HCT116 (cell line): ENCODE data around the gene WWP2. TPM values are rescaled to one million over a fixed set of nuclear protein-coding genes. Genes with fewer than 3 reads are reported as not detected.

Source experiments
- ATAC-seq: fragments of 200-7000 bp; cut with Tn5 transposase; 2 replicates; pipeline ENCODE4 v1.9.1; 2020; ENCODE audit warnings: mild to moderate bottlenecking, moderate library complexity
- BruUV-seq: library from RNA; stranded (reverse); fragments of 400-500 nt; replicated peaks from 2 replicates; lab custom pipeline; 2021; lab: Mats Ljungman, UMichigan
- CTCF ChIA-PET: fragments of 300-600 bp; sonication (Branson Sonifier 250); formaldehyde crosslinking; loops from one replicate; lab custom pipeline; 2021; ENCODE audit warnings: antibody characterized with exemption; lab: Charles Lee
- POLR2A ChIA-PET: fragments of 300-600, 350-600 bp; sonication (Branson Sonifier 250); formaldehyde crosslinking; loops from one replicate; lab custom pipeline; 2021; ENCODE audit warnings: antibody characterized with exemption; lab: Charles Lee
- RAD21 ChIA-PET, 2 experiments: fragments of 300-600 bp; sonication (Branson Sonifier 250); formaldehyde crosslinking; loops; one replicate each; lab custom pipeline; 2023; ENCODE audit warnings: low total read pairs in 2 of 2; ENCODE audit not compliant: uncharacterized antibody in 2 of 2, unreplicated experiment in 2 of 2, low non-redundant PET in 1 of 2; lab: Charles Lee
- DNase-seq: peaks from one replicate; pipeline ENCODE4 v3.0.0-alpha.2; 2010; ENCODE audit warnings: low read depth, low spot score
- H2AFZ ChIP-seq: fragments of 200-600 bp; shearing (Covaris generic), sonication (generic); 2 replicates; pipeline ENCODE4 v1.6.1; 2017; ENCODE audit warnings: low read depth, mixed run types, mixed read lengths, antibody characterized with exemption, low read length; ENCODE audit not compliant: poor library complexity, severe bottlenecking
- H3K27ac ChIP-seq: 2 replicates; pipeline ENCODE4 v1.5.1; 2012; ENCODE audit warnings: low read depth, low read length
- H3K27me3 ChIP-seq: fragments of 200-600 bp; sonication (generic); 2 replicates; pipeline ENCODE4 v1.6.1; 2016; ENCODE audit warnings: mixed run types, low read length, mixed read lengths; ENCODE audit not compliant: insufficient read depth
- H3K36me3 ChIP-seq, 2 experiments: fragments of 200-500 bp in 1 of 2; fragments of 200-600 bp in 1 of 2; sonication (Bioruptor generic) in 1 of 2; sonication (generic) in 1 of 2; 2 replicates each; pipeline versions ENCODE4 v1.5.1 to v1.6.1; 2014 to 2016; ENCODE audit warnings: low read length in 2 of 2, inconsistent platforms in 1 of 2, mixed read lengths in 1 of 2, mixed run types in 1 of 2; ENCODE audit not compliant: insufficient read depth in 2 of 2, control insufficient read depth in 1 of 2
- H3K4me1 ChIP-seq, 2 experiments: fragments of 200-600 bp in 1 of 2; sonication (generic) in 1 of 2; 2 replicates each; pipeline versions ENCODE4 v1.5.1 to v1.6.1; 2012 to 2017; ENCODE audit warnings: low read length in 2 of 2, inconsistent platforms in 1 of 2, mild to moderate bottlenecking in 1 of 2, mixed read lengths in 1 of 2, mixed run types in 1 of 2, moderate library complexity in 1 of 2; ENCODE audit not compliant: insufficient read depth in 2 of 2, control insufficient read depth in 1 of 2
- H3K4me2 ChIP-seq: fragments of 200-600 bp; sonication (generic); 2 replicates; pipeline ENCODE4 v1.6.1; 2017; ENCODE audit warnings: mixed run types, low read length, mixed read lengths
- H3K4me3 ChIP-seq, 2 experiments: fragments of 200-600 bp in 1 of 2; sonication (generic) in 1 of 2; replicated peaks in 1 of 2; 2 replicates each; pipeline ENCODE4 v1.5.1; 2011 to 2016; ENCODE audit warnings: low read length in 2 of 2, control low read depth in 1 of 2, low read depth in 1 of 2, mild to moderate bottlenecking in 1 of 2, mixed read lengths in 1 of 2, mixed run types in 1 of 2
- H3K79me2 ChIP-seq: fragments of 200-600 bp; sonication (generic); 2 replicates; pipeline ENCODE4 v1.6.1; 2017; ENCODE audit warnings: mild to moderate bottlenecking, mixed run types, low read length, moderate library complexity, mixed read lengths; ENCODE audit not compliant: insufficient read depth
- H3K9ac ChIP-seq: fragments of 200-600 bp; sonication (generic); 2 replicates; pipeline ENCODE4 v1.6.1; 2016; ENCODE audit warnings: low read length, mixed read lengths
- H3K9me2 ChIP-seq: fragments of 200-600 bp; sonication (generic), shearing (Covaris generic); 2 replicates; pipeline ENCODE4 v1.6.1; 2017; ENCODE audit warnings: mixed run types, mild to moderate bottlenecking, moderate library complexity; ENCODE audit not compliant: insufficient read depth
- H3K9me3 ChIP-seq, 2 experiments: fragments of 200-500 bp in 1 of 2; fragments of 200-600 bp in 1 of 2; sonication (Bioruptor generic) in 1 of 2; sonication (generic) in 1 of 2; 2 replicates each; pipeline ENCODE4 v1.6.1; 2014 to 2017; ENCODE audit warnings: low read length in 2 of 2, mixed read lengths in 2 of 2, inconsistent platforms in 1 of 2, low read depth in 1 of 2, mild to moderate bottlenecking in 1 of 2, mixed run types in 1 of 2, moderate library complexity in 1 of 2; ENCODE audit not compliant: control insufficient read depth in 1 of 2, insufficient read depth in 1 of 2
- H4K20me1 ChIP-seq: fragments of 200-600 bp; sonication (generic), shearing (Covaris generic); 2 replicates; pipeline ENCODE4 v1.6.1; 2017; ENCODE audit warnings: mixed run types, mild to moderate bottlenecking, moderate library complexity; ENCODE audit not compliant: insufficient read depth
- CBX3 ChIP-seq: IDR thresholded peaks from 2 replicates; pipeline ENCODE4 v1.6.1; 2012; ENCODE audit warnings: low read depth
- CEBPB ChIP-seq: IDR thresholded peaks from 2 replicates; pipeline ENCODE4 v1.6.1; 2012; ENCODE audit warnings: low read depth
- ELF1 ChIP-seq: IDR thresholded peaks from 2 replicates; pipeline ENCODE4 v1.6.1; 2012; ENCODE audit warnings: low read depth, borderline replicate concordance
- EZH2 ChIP-seq: fragments of 200-600 bp; sonication (generic); IDR thresholded peaks from 2 replicates; pipeline ENCODE4 v1.6.1; 2017; ENCODE audit warnings: antibody characterized with exemption, mixed run types
- EZH2phosphoT487 ChIP-seq: fragments of 200-600 bp; IDR thresholded peaks from 2 replicates; pipeline ENCODE4 v1.6.1; 2018; ENCODE audit warnings: antibody characterized with exemption, borderline replicate concordance
- JUND ChIP-seq: IDR thresholded peaks from 2 replicates; pipeline ENCODE4 v1.6.1; 2012
- POLR2A ChIP-seq: IDR thresholded peaks from 2 replicates; pipeline ENCODE4 v1.7.0; 2011; ENCODE audit warnings: borderline replicate concordance; ENCODE audit not compliant: insufficient read depth, insufficient read length; ENCODE audit errors: extremely low read depth
- POLR2AphosphoS5 ChIP-seq: IDR thresholded peaks from 2 replicates; pipeline ENCODE4 v1.6.1; 2011; ENCODE audit warnings: mild to moderate bottlenecking, low read depth, low read length, moderate library complexity
- RAD21 ChIP-seq: IDR thresholded peaks from 2 replicates; pipeline ENCODE4 v1.6.1; 2012; ENCODE audit warnings: low read depth, mild to moderate bottlenecking
- SIN3A ChIP-seq: IDR thresholded peaks from 2 replicates; pipeline ENCODE4 v1.6.1; 2012; ENCODE audit warnings: low read depth
- SP1 ChIP-seq: IDR thresholded peaks from 2 replicates; pipeline ENCODE4 v1.6.1; 2012; ENCODE audit warnings: low read depth
- SRF ChIP-seq: IDR thresholded peaks from 2 replicates; pipeline ENCODE4 v1.6.1; 2012; ENCODE audit warnings: low read depth
- YY1 ChIP-seq: IDR thresholded peaks from 2 replicates; pipeline ENCODE4 v1.6.1; 2011; ENCODE audit warnings: low read length, low read depth, moderate library complexity, mild to moderate bottlenecking; ENCODE audit not compliant: insufficient replicate concordance; ENCODE audit errors: extremely low read depth
- ZBTB33 ChIP-seq: IDR thresholded peaks from 2 replicates; pipeline ENCODE4 v1.6.1; 2011; ENCODE audit warnings: mild to moderate bottlenecking, low read length, moderate library complexity; ENCODE audit not compliant: insufficient replicate concordance; ENCODE audit errors: extremely low read depth
- ZFX ChIP-seq: fragments of 450-650 bp; IDR thresholded peaks from 2 replicates; pipeline ENCODE4 v1.6.1; 2017
- ZNF274 ChIP-seq: fragments of 200-500 bp; sonication (Bioruptor generic); IDR thresholded peaks from 2 replicates; pipeline ENCODE4 v1.6.1; 2014; ENCODE audit warnings: mild to moderate bottlenecking, low read depth, low read length, inconsistent platforms
- intact Hi-C: fragments of 100-400 bp; cut with micrococcal nuclease; formaldehyde crosslinking; loops from 2 replicates; pipeline ENCODE4 v1.10.0; 2022
- total RNA-seq: library from RNA; stranded (reverse); gene quantifications from one replicate; pipeline ENCODE4 v1.2.1, GENCODE V29; 2021; ENCODE audit not compliant: unreplicated experiment
- TF ChIP-seq, protein P1 (sequence below): IDR thresholded peaks from 2 replicates; pipeline ENCODE4 v1.6.1; 2012
- TF ChIP-seq, protein P2 (sequence below): IDR thresholded peaks from 2 replicates; pipeline ENCODE4 v1.6.1; 2012
- TF ChIP-seq, protein P3 (sequence below), 3 experiments: fragments of 200-600 bp in 1 of 3; sonication (generic) in 1 of 3; IDR thresholded peaks in 2 of 3; conservative IDR thresholded peaks in 1 of 3; 2 replicates each; pipeline ENCODE4 v1.5.1; 2012 to 2017; ENCODE audit warnings: low read depth in 2 of 3, low read length in 2 of 3, antibody characterized with exemption in 1 of 3, borderline replicate concordance in 1 of 3, control low read depth in 1 of 3, mild to moderate bottlenecking in 1 of 3, mixed read lengths in 1 of 3, mixed run types in 1 of 3, moderate library complexity in 1 of 3; ENCODE audit not compliant: insufficient read depth in 1 of 3
- TF ChIP-seq, protein P4 (sequence below): IDR thresholded peaks from 2 replicates; pipeline ENCODE4 v1.6.1; 2012; ENCODE audit warnings: low read depth

The WWP2 gene
- total RNA-seq, 1 experiment from 2014 or later: 44.2 TPM

DNA sequence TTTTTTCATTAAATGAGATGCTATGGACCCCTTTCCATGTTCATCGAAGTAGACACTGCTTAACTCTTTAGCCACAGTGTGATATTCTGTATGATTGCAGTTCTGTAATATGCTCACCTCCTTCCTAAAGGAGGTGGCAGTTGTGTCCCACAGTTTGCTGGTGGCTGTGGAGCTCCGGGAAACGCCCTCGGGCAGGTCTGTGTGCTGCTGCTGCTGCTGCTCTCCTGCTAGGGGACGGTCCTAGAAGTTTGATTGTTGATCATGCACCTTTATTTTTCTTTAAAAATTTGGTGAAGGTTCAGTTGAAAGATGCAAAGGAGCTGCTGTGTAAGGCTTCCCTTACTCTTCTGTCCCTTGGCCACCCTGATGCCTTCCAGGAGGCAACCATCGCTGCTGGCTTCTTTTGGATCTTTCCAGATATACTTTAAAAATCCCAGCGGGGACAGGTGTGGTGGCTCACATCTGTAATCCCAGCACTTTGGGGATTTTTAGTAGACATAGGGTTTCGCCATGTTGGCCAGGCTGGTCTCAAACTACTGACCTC is 180.6 kb downstream of the WWP2 start:
- RAD21 ChIA-PET: no interaction called here
- no peaks in the 10 kb centered on the region for H3K36me3 ChIP-seq
- DNase-seq: no peak
- TF ChIP-seq EZH2 (no peak), JUND (no peak), YY1 (no peak), SIN3A (no peak), SP1 (no peak), POLR2A (no peak), CBX3 (no peak), EZH2phosphoT487 (no peak), ELF1 (no peak), ZFX (no peak), ZBTB33 (no peak), POLR2AphosphoS5 (no peak), SRF (no peak), ZNF274 (no peak), CEBPB (no peak), RAD21 (no peak)
- TF ChIP-seq, protein P1, sequence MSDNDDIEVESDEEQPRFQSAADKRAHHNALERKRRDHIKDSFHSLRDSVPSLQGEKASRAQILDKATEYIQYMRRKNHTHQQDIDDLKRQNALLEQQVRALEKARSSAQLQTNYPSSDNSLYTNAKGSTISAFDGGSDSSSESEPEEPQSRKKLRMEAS: no peak
- TF ChIP-seq, protein P2, sequence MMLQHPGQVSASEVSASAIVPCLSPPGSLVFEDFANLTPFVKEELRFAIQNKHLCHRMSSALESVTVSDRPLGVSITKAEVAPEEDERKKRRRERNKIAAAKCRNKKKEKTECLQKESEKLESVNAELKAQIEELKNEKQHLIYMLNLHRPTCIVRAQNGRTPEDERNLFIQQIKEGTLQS: no peak
- TF ChIP-seq, protein P3, sequence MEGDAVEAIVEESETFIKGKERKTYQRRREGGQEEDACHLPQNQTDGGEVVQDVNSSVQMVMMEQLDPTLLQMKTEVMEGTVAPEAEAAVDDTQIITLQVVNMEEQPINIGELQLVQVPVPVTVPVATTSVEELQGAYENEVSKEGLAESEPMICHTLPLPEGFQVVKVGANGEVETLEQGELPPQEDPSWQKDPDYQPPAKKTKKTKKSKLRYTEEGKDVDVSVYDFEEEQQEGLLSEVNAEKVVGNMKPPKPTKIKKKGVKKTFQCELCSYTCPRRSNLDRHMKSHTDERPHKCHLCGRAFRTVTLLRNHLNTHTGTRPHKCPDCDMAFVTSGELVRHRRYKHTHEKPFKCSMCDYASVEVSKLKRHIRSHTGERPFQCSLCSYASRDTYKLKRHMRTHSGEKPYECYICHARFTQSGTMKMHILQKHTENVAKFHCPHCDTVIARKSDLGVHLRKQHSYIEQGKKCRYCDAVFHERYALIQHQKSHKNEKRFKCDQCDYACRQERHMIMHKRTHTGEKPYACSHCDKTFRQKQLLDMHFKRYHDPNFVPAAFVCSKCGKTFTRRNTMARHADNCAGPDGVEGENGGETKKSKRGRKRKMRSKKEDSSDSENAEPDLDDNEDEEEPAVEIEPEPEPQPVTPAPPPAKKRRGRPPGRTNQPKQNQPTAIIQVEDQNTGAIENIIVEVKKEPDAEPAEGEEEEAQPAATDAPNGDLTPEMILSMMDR (IDR thresholded peaks at IDR 0.05 in 2 of 3, conservative IDR thresholded peaks at IDR 0.05 in 1 of 3; ENCODE audit: borderline replicate concordance in 1 of 3, insufficient read depth in 1 of 3, low read depth in 2 of 3, low read length in 2 of 3): no peak
- TF ChIP-seq, protein P4, sequence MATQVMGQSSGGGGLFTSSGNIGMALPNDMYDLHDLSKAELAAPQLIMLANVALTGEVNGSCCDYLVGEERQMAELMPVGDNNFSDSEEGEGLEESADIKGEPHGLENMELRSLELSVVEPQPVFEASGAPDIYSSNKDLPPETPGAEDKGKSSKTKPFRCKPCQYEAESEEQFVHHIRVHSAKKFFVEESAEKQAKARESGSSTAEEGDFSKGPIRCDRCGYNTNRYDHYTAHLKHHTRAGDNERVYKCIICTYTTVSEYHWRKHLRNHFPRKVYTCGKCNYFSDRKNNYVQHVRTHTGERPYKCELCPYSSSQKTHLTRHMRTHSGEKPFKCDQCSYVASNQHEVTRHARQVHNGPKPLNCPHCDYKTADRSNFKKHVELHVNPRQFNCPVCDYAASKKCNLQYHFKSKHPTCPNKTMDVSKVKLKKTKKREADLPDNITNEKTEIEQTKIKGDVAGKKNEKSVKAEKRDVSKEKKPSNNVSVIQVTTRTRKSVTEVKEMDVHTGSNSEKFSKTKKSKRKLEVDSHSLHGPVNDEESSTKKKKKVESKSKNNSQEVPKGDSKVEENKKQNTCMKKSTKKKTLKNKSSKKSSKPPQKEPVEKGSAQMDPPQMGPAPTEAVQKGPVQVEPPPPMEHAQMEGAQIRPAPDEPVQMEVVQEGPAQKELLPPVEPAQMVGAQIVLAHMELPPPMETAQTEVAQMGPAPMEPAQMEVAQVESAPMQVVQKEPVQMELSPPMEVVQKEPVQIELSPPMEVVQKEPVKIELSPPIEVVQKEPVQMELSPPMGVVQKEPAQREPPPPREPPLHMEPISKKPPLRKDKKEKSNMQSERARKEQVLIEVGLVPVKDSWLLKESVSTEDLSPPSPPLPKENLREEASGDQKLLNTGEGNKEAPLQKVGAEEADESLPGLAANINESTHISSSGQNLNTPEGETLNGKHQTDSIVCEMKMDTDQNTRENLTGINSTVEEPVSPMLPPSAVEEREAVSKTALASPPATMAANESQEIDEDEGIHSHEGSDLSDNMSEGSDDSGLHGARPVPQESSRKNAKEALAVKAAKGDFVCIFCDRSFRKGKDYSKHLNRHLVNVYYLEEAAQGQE: no peak
- TF ChIP-seq, all 23 proteins: peak for 0
- Histone ChIP-seq H3K27me3 (no peaks in the 10 kb centered on the region), H2AFZ (no peak overlapping the region), H3K9ac (no peak overlapping the region), H4K20me1 (no peaks in the 10 kb centered on the region), H3K27ac (no peak overlapping the region), H3K4me1 (no peaks in the 10 kb centered on the region), H3K4me2 (no peak overlapping the region), H3K9me3 (no peaks in the 10 kb centered on the region), H3K79me2 (no peaks in the 10 kb centered on the region), H3K9me2 (no peaks in the 10 kb centered on the region), H3K4me3 (no peak overlapping the region)
- ChIA-PET POLR2A (no interaction called here), CTCF (interaction anchor here (1.9 kb wide), 1 partner anchor 12 kb away, joined by 7 read pairs; no protein-coding TSS in a partner anchor)
- ATAC-seq: no peak
- no TSS peak for BruUV-seq
- intact Hi-C loops: no loop called here
